Spleen (tissue), 11 donors: Measurements from ENCODE around the gene UNC119B. TPM values are rescaled to one million over a fixed set of nuclear protein-coding genes. Genes with fewer than 3 reads are reported as not detected.
A peak's percentile ranks its signal among the peaks of the same experiment; 100 is the strongest.

Experiments used
- DNase-seq: peaks from one replicate; pipeline ENCODE4 v3.0.0-alpha.2; 2020
- H3K27ac ChIP-seq, 8 donors: fragments of 200-600 bp; sonication (generic) in 7 of 8; 1 replicate in 4 of 8; 2 replicates in 4 of 8; pipeline versions ENCODE4 v1.5.0 to v1.8.0; 2016 to 2021; ENCODE audit warnings: inconsistent platforms in 4 of 8, mild to moderate bottlenecking in 4 of 8, moderate library complexity in 1 of 8
- H3K27me3 ChIP-seq, 7 donors: fragments of 200-600 bp; sonication (generic) in 6 of 7; replicated peaks in 1 of 7; 1 replicate in 4 of 7; 2 replicates in 3 of 7; pipeline versions ENCODE4 v1.5.0 to v1.8.0; 2016 to 2021; ENCODE audit warnings: inconsistent platforms in 3 of 7, mild to moderate bottlenecking in 1 of 7
- H3K36me3 ChIP-seq, 6 donors: fragments of 200-600 bp; sonication (generic) in 5 of 6; 1 replicate in 4 of 6; 2 replicates in 2 of 6; pipeline versions ENCODE4 v1.5.0 to v1.8.0; 2016 to 2021; ENCODE audit warnings: inconsistent platforms in 2 of 6
- H3K4me1 ChIP-seq, 6 donors: fragments of 200-600 bp; sonication (generic) in 5 of 6; 1 replicate in 3 of 6; 2 replicates in 3 of 6; pipeline versions ENCODE4 v1.5.0 to v1.8.0; 2016 to 2021; ENCODE audit warnings: inconsistent platforms in 3 of 6
- H3K4me3 ChIP-seq, 8 donors: fragments of 200-600 bp; sonication (generic) in 7 of 8; 1 replicate in 4 of 8; 2 replicates in 4 of 8; pipeline versions ENCODE4 v1.5.0 to v1.8.0; 2016 to 2021; ENCODE audit warnings: inconsistent platforms in 4 of 8, mild to moderate bottlenecking in 4 of 8, moderate library complexity in 2 of 8
- H3K9me3 ChIP-seq, 8 donors: fragments of 200-600 bp; sonication (generic) in 7 of 8; 1 replicate in 4 of 8; 2 replicates in 4 of 8; pipeline versions ENCODE4 v1.5.0 to v1.8.0; 2016 to 2021; ENCODE audit warnings: inconsistent platforms in 4 of 8
- POLR2A ChIP-seq, 3 donors: fragments of 450-650 bp; IDR thresholded peaks; one replicate each; pipeline ENCODE4 v1.5.1; 2017; ENCODE audit warnings: antibody characterized with exemption in 3 of 3, mild to moderate bottlenecking in 1 of 3
- POLR2AphosphoS5 ChIP-seq, 3 donors: sonication (generic); formaldehyde crosslinking; IDR thresholded peaks; one replicate each; pipeline ENCODE4 v1.5.1; 2017; ENCODE audit warnings: antibody characterized with exemption in 3 of 3
- WGBS, 5 donors: extraction: QIAGEN DNeasy Blood & Tissue Kit in 3 of 5; methylation state at CpG; one replicate each; pipeline versions ENCODE4 v1.1.5 to v1.1.7; 2013 to 2018; 5-methylcytosine and 5-hydroxymethylcytosine counted together
- intact Hi-C: fragments of 100-400 bp; cut with DNase I; formaldehyde crosslinking; loops from one replicate; pipeline ENCODE4 v1.15.0; 2023; ENCODE audit warnings: low total_unique reads
- polyA plus RNA-seq, 3 donors: library from polyadenylated mRNA; stranded (reverse); fragments of 200-250 nt; gene quantifications; one replicate each; pipeline ENCODE4 v1.2.1, GENCODE V29; 2013
- total RNA-seq, 7 donors: library from RNA; depleted of rRNA in 3 of 7; stranded (reverse); fragments of >200 nt in 3 of 7; fragmentation: NEBNext Ultra II Directional in 4 of 7; extraction: Animal tissue kit (Norgen Biotek cat#: 25700) in 4 of 7; gene quantifications; one replicate each; pipeline versions ENCODE4 v1.1.0 to v1.2.1, GENCODE V29; 2016 to 2021
- TF ChIP-seq, protein P1 (sequence below), 11 experiments: fragments of 200-600 bp in 7 of 11; fragments of 450-650 bp in 4 of 11; sonication (generic) in 4 of 11; IDR thresholded peaks in 8 of 11; conservative IDR thresholded peaks in 3 of 11; 1 replicate in 7 of 11; 2 replicates in 4 of 11; pipeline versions ENCODE4 v1.4.0 to v1.8.0; 2016 to 2021; ENCODE audit warnings: antibody characterized with exemption in 11 of 11, inconsistent platforms in 4 of 11, mild to moderate bottlenecking in 1 of 11
- donor health status: healthy with polysubstance abuse.
- donor health status: DM: no; HTN: no; CAD: no; lungs with moderate emphysema.
- donor health status: DM: no; HTN: no; CAD: no.
- donor health status: Bipolar disorder and iron deficiency.
- donor health status: healthy.
- donor health status: DM: no; HTN: no; CAD: no.
- donor health status: DM: yes; HTN: yes; CAD: no.

Gene UNC119B
- total and polyA plus RNA-seq, 10 donors, result 5.5 to 32.2 (median 20.0) TPM

DNA sequence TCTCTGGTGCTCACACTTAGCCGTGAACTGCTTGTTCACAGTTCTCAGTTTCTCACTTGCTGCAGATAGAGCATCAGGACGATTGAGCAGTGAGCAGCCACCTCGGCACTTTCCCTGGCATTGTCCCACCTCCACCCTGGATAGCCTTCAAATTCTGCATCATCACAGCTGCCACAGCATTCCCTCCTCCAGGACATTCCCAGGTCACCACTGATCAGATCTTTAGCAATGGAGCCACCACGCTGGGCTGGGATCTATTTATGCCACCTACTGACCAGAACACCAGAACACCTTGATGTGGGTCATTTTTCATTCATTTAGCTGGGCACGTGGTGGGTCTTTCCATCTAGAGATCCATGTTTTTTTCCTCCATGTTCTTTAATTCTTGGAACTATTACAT, 39.0 kb downstream of the UNC119B start:
- peaks cover 0 to 16% (median 0%) of the 10 kb centered on the region in 6 donors for H3K4me1 ChIP-seq
- H3K27me3 ChIP-seq, result no peaks in the 10 kb centered on the region
- whole genome bisulfite sequencing, 5 donors, result 80 to 91% (median 85%) methylated on average over 5 of the region's 5 CpGs
- H3K27ac ChIP-seq, result no peak overlapping the region
- H3K36me3 ChIP-seq, result no peaks in the 10 kb centered on the region
- DNase-seq, result peak; percentile 17
- intact Hi-C loops, result no loop called here
- H3K4me3 ChIP-seq, result no peak overlapping the region
- H3K9me3 ChIP-seq, result no peaks in the 10 kb centered on the region
- no peak for TF ChIP-seq POLR2A (IDR thresholded peaks at IDR 0.05)
- TF ChIP-seq POLR2AphosphoS5 (IDR thresholded peaks at IDR 0.05), result no peak
- TF ChIP-seq, protein P1, sequence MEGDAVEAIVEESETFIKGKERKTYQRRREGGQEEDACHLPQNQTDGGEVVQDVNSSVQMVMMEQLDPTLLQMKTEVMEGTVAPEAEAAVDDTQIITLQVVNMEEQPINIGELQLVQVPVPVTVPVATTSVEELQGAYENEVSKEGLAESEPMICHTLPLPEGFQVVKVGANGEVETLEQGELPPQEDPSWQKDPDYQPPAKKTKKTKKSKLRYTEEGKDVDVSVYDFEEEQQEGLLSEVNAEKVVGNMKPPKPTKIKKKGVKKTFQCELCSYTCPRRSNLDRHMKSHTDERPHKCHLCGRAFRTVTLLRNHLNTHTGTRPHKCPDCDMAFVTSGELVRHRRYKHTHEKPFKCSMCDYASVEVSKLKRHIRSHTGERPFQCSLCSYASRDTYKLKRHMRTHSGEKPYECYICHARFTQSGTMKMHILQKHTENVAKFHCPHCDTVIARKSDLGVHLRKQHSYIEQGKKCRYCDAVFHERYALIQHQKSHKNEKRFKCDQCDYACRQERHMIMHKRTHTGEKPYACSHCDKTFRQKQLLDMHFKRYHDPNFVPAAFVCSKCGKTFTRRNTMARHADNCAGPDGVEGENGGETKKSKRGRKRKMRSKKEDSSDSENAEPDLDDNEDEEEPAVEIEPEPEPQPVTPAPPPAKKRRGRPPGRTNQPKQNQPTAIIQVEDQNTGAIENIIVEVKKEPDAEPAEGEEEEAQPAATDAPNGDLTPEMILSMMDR (IDR thresholded peaks at IDR 0.05 in 8 of 11, conservative IDR thresholded peaks at IDR 0.05 in 3 of 11), result no peak

DNA sequence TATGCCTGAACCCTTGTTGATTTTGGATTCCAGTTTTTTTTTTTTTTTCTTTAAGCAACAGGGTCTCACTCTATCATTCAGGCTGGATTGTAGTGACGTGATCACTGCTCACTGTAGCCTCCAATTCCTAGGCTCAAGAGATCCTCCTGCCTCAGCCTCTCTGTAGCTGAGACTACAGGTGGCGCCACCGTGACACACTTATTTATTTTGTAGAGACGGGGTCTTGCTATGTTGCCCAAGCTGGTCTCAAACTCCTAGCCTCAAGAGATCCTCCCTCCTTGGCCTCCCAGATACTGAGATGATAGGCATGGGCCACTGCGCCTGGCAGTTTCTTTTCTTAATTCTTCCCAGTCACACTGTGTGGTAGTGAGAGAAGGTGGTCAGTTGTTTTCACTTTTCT, 40.5 kb downstream of the UNC119B start:
- intact Hi-C loops, result no loop called here
- peaks cover 3 to 13% (median 9%) of the 10 kb centered on the region in 8 donors for H3K9me3 ChIP-seq
- H3K36me3 ChIP-seq, result no peaks in the 10 kb centered on the region
- DNase-seq, result peak; percentile 11
- H3K27ac ChIP-seq, result no peak overlapping the region
- H3K4me3 ChIP-seq, result no peak overlapping the region
- H3K4me1 ChIP-seq, result peaks cover 0 to 3% (median 0%) of the 10 kb centered on the region in 6 donors
- H3K27me3 ChIP-seq, result no peaks in the 10 kb centered on the region
- TF ChIP-seq POLR2AphosphoS5 (IDR thresholded peaks at IDR 0.05) (no peak), POLR2A (IDR thresholded peaks at IDR 0.05) (no peak)
- TF ChIP-seq, protein P1 (IDR thresholded peaks at IDR 0.05 in 8 of 11, conservative IDR thresholded peaks at IDR 0.05 in 3 of 11), result no peak
- WGBS, 5 donors, result 94 to 99% (median 96%) methylated on average over 5 of the region's 5 CpGs

DNA sequence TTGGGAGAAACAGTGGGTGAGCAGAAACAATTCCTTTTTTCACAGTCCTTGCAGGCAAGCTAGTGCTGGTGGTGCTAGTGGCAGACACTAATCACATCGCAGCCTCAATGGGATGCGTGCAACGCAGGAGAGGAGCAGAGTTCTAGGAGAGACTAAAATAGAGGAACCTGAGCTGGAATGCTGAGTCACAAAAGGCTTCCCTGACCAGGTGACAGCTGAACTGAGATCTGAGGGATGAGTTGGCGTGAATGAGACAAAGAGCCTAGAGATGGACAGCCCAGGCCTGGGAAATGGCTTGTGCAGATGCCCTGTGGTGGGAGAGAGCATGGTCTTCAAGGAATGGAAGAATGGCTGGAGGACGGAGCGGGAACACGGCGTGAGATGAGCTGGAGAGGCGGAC, 41.1 kb downstream of the UNC119B start:
- peak; percentile 28 for DNase-seq
- 94 to 97% (median 95%) methylated on average over 9 of the region's 9 CpGs for WGBS, 5 donors
- intact Hi-C loops, result no loop called here

DNA sequence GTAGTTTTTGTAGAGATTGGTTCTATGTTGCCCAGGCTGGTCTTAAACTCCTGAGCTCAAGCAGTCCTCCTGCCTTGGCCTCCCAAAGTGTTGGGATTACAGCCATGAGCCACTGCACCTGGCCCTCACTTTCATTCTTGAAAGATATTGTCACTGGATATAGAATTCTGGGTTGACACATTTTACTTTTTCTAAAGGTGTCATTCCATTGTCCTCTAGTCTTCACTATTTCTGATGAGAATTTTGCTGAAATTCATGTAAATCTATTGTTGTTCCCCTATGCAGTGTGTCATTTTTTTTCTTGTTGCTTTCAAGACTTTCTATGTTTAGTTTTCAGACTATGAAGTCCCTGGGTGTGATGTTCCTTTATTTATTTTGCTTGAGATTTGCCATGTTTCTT, 44.5 kb downstream of the UNC119B start:
- Histone ChIP-seq H3K9me3 (peaks cover 3 to 13% (median 9%) of the 10 kb centered on the region in 8 donors), H3K36me3 (peaks cover 0 to 8% (median under 1%) of the 10 kb centered on the region in 6 donors), H3K27ac (no peak overlapping the region), H3K27me3 (no peaks in the 10 kb centered on the region), H3K4me1 (peaks cover 0 to 7% (median 0%) of the 10 kb centered on the region in 6 donors), H3K4me3 (no peak overlapping the region)
- DNase-seq, result no peak
- intact Hi-C loops, result no loop called here
- TF ChIP-seq, protein P1 (IDR thresholded peaks at IDR 0.05 in 8 of 11, conservative IDR thresholded peaks at IDR 0.05 in 3 of 11), result no peak
- TF ChIP-seq POLR2A (IDR thresholded peaks at IDR 0.05) (no peak), POLR2AphosphoS5 (IDR thresholded peaks at IDR 0.05) (no peak)

More for the DNA sequence above, 41.1 kb downstream of the UNC119B start:
- TF ChIP-seq, protein P1 (IDR thresholded peaks at IDR 0.05 in 8 of 11, conservative IDR thresholded peaks at IDR 0.05 in 3 of 11), result no peak
- TF ChIP-seq POLR2AphosphoS5 (IDR thresholded peaks at IDR 0.05), result no peak
- TF ChIP-seq POLR2A (IDR thresholded peaks at IDR 0.05), result no peak
- H3K4me3 ChIP-seq, result no peak overlapping the region
- no peak overlapping the region for H3K27ac ChIP-seq
- H3K9me3 ChIP-seq, result peaks cover 3 to 13% (median 9%) of the 10 kb centered on the region in 8 donors
- H3K27me3 ChIP-seq, result no peaks in the 10 kb centered on the region
- no peaks in the 10 kb centered on the region for H3K36me3 ChIP-seq
- no peaks in the 10 kb centered on the region for H3K4me1 ChIP-seq
